Dedifferentiated amniotic fluid mesenchymal stem cell (primary cell): ENCODE measurements around the gene DCTN5.

ENCODE experiments used
- DNase-seq: peaks from one replicate; pipeline ENCODE4 v3.0.0-alpha.2; 2016; ENCODE audit errors: extremely low spot score

DCTN5 gene

DNA sequence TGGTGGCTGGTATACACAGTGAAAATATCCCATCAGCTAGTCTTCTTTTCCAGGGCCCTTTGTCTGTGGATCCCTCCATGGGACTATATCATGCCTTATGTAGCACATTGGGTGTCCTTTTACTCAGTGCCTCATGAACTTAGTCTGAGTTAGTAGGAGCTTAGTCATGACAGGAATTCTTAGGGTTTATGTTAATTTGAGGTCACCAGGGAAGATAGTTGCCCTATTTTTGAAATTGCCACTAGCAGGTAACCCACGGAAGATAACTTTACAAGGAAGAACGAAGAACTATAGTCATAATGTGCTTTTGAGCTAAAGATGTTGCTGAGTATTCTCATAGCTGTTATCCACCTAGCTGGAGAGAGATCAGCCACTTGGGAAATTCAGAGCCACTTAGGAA, 22.7 kb downstream of the DCTN5 start:
- no peak for DNase-seq

DNA sequence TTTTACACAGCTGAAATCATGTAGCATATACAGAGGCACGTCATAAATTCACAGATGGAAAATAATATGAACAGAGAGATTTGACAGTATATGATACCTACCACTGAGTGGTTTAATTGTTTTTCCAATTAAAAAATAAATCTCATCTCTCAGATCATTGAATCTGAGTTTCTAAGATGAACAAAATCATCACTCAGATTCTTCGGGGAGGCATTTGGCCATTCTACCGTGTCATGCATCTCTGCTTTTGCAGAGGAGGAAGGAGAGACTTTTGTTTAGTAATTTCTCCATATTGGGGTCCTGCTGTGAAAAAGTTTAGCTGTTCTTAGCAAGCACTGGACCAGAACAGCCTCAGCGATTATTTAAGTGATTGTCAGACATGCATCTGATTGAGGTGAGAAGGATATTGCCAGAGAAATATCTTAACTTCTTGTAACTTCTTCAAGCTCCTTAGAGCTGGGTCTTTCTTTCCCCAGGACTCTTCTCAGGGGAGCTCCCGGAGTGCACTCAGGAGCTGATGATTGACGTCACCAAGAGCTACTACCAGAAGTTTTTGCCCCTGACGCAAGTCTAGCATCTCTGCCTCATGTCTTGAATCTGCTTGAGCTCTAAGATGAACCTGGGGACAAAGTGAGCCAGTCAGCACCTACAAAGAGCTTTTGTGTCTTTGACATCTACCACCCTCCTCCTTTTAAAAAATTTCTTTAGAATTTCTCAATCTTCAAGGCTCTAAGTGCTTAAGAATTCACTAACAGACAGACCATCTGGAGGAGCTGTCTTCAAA, 25.5 kb downstream of the DCTN5 start:
- DNase-seq: no peak

DNA sequence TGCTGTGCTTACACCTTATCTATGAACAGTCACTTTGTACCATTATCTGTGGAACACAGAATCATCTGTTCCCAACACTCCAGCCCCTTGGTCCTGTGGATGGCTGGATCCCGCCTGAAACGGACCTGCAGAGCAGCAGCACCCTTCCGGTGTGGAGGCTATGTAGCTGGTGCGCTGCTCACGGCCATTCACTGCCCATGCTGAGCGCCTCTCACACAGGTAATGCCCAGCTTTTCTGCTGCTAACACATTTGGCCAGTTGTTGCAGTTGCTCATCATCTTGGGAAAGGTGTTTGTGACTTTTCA, 26.0 kb downstream of the DCTN5 start:
- DNase-seq: no peak

DNA sequence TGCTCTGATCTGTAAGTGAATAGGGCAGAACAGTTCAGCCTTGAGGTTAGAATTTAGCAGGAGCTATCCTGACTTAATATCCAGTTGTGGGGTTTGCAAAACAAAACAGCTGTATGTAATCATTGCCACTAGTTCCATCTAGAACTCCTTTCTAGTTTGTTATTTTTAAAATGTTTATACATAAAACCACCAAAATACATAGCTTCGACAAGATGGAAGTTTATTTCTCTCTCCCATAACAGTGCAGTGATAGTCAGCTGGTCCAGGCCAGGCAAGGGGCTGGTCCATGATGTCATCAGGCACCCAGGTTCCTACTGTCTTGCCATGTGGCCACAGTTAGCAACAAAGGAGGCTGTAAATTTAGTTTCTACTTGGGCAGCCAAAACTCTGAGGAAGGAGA, 27.0 kb downstream of the DCTN5 start:
- DNase-seq: no peak

DNA sequence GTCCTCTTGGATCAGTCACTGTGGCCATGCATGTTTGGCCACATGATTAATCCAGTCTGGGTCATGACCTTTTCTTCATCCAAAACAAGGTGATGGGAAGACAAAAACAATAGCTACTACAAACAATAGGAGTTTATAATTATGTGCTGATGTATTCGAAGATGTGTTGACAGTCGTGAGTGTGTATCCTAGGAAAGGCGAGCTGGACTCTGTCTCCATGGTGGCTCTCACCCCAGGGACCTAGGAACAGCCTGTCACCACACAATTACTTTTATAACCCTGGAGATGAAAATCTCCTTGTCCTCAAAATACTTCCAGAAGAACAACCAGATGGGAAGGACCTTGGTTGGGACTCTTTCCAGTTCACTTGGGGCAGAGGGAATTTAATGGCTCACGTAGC, 27.6 kb downstream of the DCTN5 start:
- no peak for DNase-seq

DNA sequence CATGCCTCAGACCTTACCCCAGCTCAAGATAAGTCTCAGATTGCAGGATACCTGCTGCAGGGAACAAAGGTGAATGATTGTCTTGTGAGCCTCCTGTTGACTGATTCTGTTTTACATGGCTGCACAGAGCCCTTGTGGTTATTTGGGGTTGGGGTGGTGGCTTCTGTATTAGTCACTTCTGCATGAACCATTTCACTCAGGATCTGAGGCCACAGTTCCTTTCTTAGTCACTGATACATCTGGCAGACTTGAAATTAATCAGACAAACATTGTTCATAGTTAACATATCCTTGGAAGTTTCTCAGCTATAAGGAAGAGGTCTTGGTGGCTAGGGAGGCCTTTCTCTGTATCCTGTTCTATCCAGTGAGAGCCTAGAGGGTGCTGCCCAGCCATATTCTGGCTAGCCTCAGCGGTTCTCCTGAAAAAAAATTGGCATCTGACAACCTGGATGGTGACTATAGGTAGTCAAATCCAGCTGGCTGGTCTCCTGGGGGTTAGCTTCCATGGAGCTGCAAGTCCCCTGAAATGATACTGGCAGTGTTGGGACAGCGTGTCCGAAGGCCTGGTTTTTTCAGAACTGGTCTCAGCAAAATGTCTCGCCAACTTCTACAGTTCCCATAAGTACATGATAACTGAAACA, 29.0 kb downstream of the DCTN5 start:
- no peak for DNase-seq

DNA sequence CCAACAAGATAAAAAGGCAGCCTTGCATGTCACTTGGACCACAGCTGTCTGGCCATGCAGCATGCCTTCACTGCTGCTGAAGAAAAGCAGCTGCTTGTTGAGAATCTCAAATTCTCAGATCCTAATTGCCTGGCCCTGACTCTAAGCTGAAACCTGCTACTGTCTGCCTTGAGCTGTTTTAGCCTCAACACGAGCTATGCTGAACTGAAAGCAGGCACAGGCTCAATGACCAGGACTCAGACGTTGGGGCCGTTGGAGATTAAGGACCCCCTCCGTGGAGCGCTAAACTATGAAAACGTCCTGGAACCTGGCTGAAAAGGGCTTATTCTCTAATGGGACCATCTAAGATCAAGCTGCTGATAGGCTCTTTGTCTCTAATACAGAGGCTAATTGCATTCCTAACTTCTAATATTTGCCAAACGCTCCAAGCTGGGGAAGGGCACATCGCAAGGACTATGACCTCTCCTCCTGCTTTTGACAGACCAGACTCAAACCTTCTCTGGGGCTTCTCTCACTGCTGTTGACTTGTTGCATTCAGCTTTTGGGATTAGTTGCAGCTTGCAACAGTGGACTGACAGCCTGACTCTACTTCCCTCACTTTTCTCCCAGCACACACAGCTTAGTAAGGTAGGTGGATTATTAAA, 32.8 kb downstream of the DCTN5 start:
- DNase-seq: no peak

DNA sequence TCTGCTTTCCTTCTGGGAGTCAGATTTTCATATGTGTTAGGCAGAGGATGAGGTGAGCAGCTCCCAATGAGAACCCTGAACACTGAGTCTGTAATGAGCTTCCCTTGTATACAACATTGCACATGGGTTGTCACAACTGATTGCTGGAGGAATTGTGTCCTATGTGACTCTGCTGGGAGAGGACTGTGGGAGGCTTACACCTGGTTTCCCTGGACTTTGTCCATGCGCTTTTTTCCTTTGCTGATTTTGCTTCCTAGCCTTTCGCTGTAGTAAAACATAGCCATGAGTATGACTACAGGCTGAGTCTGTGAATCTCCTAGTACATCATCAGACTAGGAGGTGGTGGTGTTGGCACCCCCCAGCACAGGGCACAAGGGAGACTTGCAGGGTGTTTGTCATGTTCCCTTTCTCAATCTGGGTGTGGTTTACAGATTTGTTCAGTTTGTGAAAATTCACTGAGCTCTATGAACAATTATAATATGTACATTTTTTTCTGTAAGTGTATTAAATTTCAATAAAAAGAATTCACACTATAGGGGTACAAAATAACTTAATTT, 35.7 kb downstream of the DCTN5 start:
- DNase-seq: no peak

DNA sequence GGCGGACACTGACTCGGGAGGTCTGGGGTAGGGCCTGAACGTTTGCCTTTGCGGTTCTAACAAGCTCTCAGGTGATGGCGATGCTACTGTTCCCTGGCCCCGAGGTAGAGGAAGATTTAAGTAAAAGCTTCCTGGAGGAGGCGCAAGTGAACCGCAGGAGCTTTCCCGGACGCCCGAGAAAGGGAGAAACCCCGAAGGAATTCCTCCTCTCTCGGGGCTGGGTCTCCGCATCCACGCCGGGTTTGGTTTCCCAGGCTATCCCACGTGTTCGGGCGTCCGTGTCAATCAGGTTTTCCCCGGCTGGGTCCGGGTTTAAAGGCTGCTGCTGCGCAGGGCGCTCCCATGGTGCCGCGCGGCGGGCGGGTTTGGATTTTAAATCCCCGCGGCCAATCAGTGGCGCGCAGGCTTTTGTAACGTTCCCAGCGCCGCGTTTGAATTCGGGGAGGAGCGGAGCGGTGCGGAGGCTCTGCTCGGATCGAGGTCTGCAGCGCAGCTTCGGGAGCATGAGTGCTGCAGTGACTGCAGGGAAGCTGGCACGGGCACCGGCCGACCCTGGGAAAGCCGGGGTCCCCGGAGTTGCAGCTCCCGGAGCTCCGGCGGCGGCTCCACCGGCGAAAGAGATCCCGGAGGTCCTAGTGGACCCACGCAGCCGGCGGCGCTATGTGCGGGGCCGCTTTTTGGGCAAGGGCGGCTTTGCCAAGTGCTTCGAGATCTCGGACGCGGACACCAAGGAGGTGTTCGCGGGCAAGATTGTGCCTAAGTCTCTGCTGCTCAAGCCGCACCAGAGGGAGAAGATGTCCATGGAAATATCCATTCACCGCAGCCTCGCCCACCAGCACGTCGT, 37.4 kb downstream of the DCTN5 start, which contains the start of gene PLK1:
Gene PLK1 (plus strand): TSS at position 460 of the 844 bp plus-strand sequence. CDS start 44 bp downstream, at position 504.
- DNase-seq: peak; percentile 78

DNA sequence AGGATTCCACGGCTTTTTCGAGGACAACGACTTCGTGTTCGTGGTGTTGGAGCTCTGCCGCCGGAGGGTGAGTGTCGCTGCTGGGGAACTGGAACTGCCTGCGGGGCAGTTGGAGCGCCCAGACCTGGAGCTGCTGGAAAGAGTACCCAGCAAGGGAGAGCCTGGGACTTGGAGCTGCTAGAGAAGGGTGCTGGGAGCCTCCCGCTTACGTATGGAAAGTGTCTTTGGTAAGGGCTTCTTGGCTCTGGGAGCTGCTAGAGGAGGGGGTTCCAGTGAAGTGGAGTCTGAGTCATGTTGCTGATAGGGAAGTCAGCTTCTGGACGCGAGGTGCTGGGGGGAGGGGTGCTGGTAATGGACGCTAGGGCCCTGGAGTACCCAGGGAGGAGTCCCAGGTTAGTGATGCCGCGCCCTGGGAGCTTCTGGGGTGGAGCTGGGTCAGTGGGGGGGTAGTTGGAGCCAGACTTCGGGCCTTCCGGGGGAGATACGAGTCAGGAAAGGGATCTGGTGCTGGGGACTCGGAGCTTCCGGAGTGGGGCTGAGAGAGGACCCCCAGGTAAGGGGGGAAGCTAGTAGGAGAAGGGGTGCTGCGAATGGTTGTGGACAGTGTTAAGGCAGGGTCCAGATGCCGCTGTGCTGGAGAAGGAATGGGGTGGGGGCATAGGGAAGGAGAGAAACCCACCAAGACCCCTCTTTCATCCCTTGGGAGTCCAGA, 38.2 kb downstream of the DCTN5 start:
- no peak for DNase-seq

DNA sequence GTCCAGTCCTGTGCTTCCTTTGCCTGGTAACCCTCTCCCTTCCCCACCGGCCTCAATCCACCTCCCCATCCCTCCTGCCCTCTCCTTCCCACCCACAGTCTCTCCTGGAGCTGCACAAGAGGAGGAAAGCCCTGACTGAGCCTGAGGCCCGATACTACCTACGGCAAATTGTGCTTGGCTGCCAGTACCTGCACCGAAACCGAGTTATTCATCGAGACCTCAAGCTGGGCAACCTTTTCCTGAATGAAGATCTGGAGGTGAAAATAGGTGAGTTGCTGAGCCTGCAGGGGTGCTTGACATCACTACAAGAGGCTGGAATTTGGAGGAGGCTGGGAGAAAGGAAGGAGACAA, 38.7 kb downstream of the DCTN5 start:
- DNase-seq: no peak

DNA sequence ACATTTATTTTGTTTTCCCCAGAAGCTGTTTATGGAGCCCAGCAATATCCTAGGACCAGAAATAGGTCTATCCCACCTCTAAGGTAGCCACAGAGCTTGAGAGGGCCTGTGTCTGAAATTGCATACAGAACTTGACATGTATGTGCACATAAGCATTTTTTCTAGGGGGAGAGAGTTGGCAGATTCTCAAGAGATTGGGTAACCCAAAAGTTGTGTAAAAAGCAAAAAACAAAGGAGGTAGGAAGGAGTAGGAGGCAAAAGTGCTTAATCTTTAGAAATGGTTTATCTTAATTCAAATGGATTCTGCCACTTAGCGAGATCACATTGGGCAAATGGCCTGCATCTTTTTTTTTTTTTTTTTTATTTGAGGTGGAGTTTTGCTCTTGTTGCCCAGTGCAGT, 40.9 kb downstream of the DCTN5 start:
- no peak for DNase-seq

DNA sequence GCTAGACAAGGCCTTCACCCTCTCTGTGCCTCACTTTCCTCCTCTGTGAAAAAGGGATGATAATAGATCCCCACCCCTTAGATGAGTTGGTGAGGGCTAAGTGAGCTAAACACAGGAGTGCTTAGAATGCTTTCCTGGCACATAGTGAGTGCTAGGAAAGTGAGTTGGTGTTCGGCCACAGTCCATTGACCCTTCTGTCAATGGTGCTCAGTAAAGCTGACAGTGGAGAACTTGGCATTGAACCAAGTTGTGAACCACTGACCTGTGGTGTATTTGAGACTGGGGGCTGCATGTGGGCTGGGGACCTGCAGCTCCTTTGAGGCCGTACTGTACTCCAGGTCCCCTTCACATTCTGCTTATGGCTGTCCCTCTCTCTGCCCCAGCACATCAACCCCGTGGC, 42.2 kb downstream of the DCTN5 start:
- no peak for DNase-seq

DNA sequence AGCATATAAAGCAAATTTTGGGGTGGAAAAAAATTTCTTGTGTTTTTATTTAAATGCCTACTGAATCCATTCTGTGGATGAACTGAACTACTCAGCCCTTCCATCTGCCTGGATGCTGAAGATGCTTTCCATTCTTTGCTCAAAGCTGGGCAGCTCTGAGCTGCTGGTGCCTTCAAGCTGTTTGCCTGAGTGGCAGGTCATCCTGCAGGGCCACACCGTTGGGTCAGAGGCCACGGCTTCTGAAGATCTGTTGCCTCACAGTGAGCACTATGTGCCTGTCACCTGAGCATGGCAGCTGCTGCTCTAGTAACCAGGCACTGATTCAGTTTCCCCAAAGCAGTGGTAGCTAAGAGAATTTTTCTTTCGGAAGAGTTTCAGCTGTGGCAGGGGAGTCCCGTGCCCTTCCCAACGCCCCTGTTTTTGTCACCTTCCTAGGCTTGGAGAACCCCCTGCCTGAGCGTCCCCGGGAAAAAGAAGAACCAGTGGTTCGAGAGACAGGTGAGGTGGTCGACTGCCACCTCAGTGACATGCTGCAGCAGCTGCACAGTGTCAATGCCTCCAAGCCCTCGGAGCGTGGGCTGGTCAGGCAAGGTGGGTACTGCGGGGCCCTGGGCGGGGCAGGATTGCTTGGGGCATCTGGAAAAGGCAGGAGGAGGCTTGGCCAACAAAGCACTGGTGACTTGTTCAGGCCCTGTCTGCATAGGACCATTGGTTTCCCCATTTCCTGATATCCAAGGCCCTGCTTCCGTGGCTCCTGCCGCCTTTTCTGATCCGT, 46.0 kb downstream of the DCTN5 start:
- DNase-seq: no peak

DNA sequence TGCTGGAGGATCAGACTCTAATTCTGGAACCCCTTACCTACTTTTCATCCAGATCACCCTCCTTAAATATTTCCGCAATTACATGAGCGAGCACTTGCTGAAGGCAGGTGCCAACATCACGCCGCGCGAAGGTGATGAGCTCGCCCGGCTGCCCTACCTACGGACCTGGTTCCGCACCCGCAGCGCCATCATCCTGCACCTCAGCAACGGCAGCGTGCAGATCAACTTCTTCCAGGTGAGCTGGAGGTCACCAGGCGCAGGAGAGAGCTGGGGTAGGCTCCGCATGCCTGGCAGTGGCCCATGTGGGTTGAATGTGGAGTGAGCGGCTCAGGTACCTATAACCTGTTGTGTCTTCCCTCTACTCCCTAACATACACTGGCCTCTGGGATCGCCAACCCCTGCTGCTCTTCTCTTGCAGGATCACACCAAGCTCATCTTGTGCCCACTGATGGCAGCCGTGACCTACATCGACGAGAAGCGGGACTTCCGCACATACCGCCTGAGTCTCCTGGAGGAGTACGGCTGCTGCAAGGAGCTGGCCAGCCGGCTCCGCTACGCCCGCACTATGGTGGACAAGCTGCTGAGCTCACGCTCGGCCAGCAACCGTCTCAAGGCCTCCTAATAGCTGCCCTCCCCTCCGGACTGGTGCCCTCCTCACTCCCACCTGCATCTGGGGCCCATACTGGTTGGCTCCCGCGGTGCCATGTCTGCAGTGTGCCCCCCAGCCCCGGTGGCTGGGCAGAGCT, 48.3 kb downstream of the DCTN5 start:
- DNase-seq: no peak

DNA sequence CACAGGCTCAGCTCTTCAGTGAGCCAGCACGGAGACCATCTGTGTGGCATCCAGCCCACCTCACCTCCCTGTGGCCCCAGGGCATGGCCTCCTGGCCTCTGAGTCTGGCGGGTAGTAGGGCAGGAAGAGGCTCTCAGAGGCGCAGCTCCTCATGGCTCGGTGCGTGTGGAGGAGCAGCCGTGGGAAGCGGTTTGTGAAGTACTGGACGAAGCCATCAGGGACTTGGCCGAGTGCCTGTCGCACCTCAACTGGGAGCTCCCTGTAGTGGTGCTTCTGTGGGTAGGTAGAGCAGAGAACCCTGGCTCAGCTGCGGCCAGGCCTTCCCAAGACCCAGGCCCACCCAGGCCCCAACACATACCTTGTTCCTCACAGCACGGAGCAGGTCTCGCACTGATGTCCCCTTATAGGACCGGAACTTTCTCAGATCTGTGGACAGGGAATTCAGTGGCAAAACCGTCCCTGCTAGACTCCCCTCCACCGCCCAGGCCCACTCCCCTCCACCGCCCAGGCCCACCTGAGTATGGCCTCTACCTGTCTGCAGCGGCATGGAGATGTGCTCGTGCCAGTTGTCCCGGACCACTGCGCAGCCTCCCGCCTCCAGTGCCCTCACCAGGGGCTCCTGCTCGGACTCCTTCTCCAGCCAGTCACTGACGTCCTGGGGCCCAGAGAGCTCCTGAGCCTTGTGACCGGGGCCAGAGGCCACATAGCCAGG, 49.7 kb downstream of the DCTN5 start:
- DNase-seq: no peak

DNA sequence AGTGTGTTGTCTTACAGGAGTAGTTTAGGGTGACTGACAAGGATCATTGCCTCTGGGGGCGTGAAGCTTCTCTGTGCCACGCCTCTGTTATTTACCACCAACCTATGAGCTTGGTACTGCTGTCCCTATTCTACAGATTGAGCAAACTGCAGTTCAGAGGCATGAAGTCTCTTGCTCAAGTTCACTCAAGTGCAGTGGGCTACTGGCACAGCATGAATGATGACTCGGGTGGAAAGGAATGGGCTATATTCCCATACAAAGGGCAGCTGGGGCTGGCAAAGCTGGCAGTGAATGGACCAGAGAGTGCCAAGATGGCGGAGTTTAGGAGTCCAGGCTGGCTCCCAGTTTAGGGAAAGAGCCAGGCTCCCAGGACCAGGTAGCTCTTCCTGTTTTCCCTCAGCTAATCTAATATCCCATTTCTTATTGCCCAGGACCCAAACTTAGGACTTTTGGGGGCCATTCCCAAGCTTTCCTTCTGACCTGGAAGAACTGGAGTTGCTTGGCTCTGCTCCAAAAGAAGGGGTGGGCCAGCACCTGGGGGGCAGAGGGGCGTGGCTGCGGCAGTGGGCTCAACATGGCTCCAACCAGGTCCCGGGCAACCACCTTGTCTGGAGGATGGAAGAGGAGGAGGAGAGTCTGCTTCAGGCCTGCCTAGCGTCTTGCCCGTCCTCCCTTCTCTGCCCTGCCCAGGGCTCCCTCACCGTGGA, 50.4 kb downstream of the DCTN5 start:
- no peak for DNase-seq

DNA sequence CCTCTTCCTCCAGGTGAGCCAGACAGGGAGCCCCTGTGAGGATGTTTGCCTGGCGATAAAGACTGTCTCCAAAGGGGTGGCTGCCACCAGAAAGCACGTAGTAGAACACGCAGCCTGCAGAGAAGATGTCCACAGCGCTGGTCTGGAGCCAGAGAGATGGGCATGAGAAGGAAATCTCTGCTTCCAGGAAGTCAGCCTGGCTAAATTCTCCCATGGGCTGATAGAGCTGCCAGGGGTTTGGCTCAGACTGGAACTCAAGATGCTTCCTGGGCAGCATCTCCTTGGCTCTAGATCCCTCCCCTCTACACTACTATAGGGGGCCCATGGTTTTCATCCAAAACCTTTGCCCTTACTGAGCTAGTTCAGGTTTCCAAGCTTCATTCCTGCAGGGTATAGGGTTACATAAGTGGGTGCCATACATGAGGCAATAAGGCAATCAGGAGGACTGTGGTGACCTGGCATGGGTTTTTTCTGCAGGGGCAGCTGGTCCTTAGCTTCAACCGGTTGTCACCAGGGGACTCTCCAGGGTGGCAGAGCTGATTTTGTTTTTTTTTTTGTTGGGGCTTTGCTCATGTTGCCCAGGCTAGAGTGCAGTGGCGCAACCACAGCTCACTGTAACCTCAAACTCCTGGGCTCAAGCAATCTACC, 51.0 kb downstream of the DCTN5 start:
- no peak for DNase-seq
